T-helper 2 cell treated with Interferon-gamma antibody and Interleukin-4, amounts not matched to agents 5 μg/mL and 100 μg/mL, for 36 hours (primary cell): Measurements from ENCODE around the gene CLBA1.
"Not testable (repeated sequence)": the region's sequence is repeated elsewhere in the genome, so short reads cannot be mapped to it uniquely, and the experiment has no call there.

Source experiments
- DNase-seq: peaks from one replicate; pipeline ENCODE4 v3.0.0; 2021; ENCODE audit warnings: low spot score
- H3K27ac Mint-ChIP-seq: one replicate; pipeline ENCODE4 v1.8.0; 2021; ENCODE audit warnings: mild to moderate bottlenecking, mixed read lengths
- H3K27me3 Mint-ChIP-seq: one replicate; pipeline ENCODE4 v1.8.0; 2021; ENCODE audit warnings: low read depth, mixed read lengths
- H3K36me3 Mint-ChIP-seq: one replicate; pipeline ENCODE4 v1.8.0; 2021; ENCODE audit warnings: low read depth, mixed read lengths
- H3K4me1 Mint-ChIP-seq: one replicate; pipeline ENCODE4 v1.8.0; 2021; ENCODE audit warnings: low read depth, mixed read lengths
- H3K4me3 Mint-ChIP-seq: one replicate; pipeline ENCODE4 v1.8.0; 2022; ENCODE audit warnings: mild to moderate bottlenecking, moderate library complexity, mixed read lengths
- H3K9me3 Mint-ChIP-seq: one replicate; pipeline ENCODE4 v1.8.0; 2021; ENCODE audit warnings: mixed read lengths

CLBA1 gene

DNA sequence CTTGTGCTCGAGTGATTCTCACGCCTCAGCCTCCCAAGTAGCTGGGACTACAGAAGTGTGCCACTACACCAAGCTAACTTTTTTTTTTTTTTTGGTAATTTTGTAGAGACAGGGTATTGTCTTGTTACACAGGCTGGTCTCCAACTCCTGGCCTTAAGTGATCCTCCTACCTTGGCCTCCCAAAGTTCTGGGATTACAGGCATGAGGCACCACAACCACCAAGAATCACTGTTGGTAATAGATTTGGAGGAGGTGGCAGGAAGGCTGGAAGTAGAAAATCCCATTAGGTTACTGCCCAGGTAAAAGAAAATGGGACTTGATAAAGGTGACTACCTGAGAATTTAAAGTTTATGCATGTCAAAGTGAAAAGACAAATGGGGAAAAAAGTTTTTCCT lies 36.7 kb downstream of the CLBA1 start:
- Mint-ChIP-seq H3K4me1 (peaks cover 54% of the 10 kb centered on the region), H3K36me3 (peaks cover 37% of the 10 kb centered on the region), H3K27ac (peak overlapping the region; percentile 83), H3K9me3 (no peaks in the 10 kb centered on the region), H3K27me3 (no peaks in the 10 kb centered on the region), H3K4me3 (peak overlapping the region; percentile 97)
- no peak for DNase-seq

- Mint-ChIP-seq H3K27ac (no peak overlapping the region), H3K27me3 (no peaks in the 10 kb centered on the region), H3K36me3 (peaks cover 36% of the 10 kb centered on the region), H3K4me3 (no peak overlapping the region), H3K4me1 (peaks cover 50% of the 10 kb centered on the region), H3K9me3 (no peaks in the 10 kb centered on the region)
- no peak for DNase-seq
Observed at GRCh38 chr14:105023144-105023543, 37.6 kb downstream of the CLBA1 start.

DNA sequence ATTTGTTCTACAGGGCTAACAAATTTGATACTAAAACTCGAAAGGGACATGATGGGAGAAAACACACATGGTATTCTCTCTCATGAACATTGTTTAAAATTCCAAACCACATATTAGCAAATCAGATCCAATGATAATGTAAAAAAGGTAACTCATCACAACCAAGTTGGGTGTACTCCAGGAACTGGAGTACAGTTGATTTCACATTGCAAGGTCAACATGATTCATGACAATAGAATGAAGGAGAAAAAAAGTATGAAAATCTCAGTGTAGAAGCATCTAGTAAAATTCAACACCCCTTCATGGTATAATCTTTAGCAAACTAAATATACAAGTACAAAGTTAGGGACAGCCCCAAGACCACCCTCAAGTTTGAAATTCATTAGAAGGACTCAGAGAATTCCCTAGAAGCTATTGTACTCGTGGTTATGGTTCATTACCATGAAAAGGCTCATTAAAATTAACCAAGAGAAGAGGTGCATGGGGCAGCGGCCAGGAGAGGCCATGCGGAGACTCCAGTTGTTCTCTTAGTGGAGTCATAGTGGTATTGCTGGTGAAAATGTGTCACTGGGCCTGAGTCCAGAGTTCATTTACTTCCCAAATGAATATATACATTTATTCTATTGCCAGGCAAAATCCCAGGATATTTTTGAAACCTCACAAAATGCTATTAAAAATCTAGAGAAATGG lies 38.3 kb downstream of the CLBA1 start:
- H3K4me3 Mint-ChIP-seq = no peak overlapping the region
- H3K9me3 Mint-ChIP-seq = no peaks in the 10 kb centered on the region
- no peak overlapping the region for H3K27ac Mint-ChIP-seq

GRCh38 chr14:105025429-105025828 lies 39.8 kb downstream of the CLBA1 start:
- Mint-ChIP-seq H3K27ac (peak overlapping the region; percentile 89), H3K9me3 (no peaks in the 10 kb centered on the region), H3K4me3 (no peak overlapping the region), H3K36me3 (peaks cover 17% of the 10 kb centered on the region), H3K27me3 (no peaks in the 10 kb centered on the region), H3K4me1 (peaks cover 38% of the 10 kb centered on the region)
- DNase-seq = no peak

More for the DNA sequence above, 38.3 kb downstream of the CLBA1 start:
- Mint-ChIP-seq H3K27me3 (no peaks in the 10 kb centered on the region), H3K36me3 (peaks cover 30% of the 10 kb centered on the region), H3K4me1 (peaks cover 46% of the 10 kb centered on the region)
- no peak for DNase-seq

GRCh38 chr14:105026033-105026785 lies 40.6 kb downstream of the CLBA1 start:
- Mint-ChIP-seq H3K36me3 (peaks cover 17% of the 10 kb centered on the region), H3K4me3 (peak overlapping the region; percentile 63), H3K9me3 (no peaks in the 10 kb centered on the region), H3K27me3 (no peaks in the 10 kb centered on the region), H3K4me1 (peaks cover 38% of the 10 kb centered on the region), H3K27ac (peak overlapping the region; percentile 89)
- DNase-seq = peak; percentile 50

- no peaks in the 10 kb centered on the region for H3K9me3 Mint-ChIP-seq
- H3K4me1 Mint-ChIP-seq = peaks cover 33% of the 10 kb centered on the region
- peak overlapping the region; percentile 68 for H3K27ac Mint-ChIP-seq
- H3K27me3 Mint-ChIP-seq = no peaks in the 10 kb centered on the region
- H3K4me3 Mint-ChIP-seq = no peak overlapping the region
- DNase-seq = no peak
- H3K36me3 Mint-ChIP-seq = peaks cover 13% of the 10 kb centered on the region
Observed at GRCh38 chr14:105026802-105027563, 41.4 kb downstream of the CLBA1 start.

DNA sequence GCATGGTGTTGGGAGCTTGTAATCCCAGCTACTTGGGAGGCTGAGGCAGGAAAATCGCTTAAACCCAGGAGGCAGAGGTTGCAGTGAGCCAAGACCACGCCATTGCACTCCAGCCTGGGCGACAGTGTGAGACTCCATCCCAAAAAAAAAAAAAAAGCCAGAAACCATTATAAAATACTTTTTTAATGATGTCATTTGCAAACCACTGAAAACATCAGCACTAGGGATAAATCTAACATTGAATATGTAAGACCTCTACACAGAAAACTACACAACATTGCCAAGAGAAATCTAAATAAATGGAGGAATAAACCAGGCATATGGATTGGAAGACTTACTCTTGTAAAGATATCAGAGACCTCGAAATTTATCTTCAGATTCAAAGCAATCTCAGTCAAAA lies 42.1 kb downstream of the CLBA1 start:
- not testable (repeated sequence) for H3K27ac Mint-ChIP-seq, DNase-seq, H3K4me3 Mint-ChIP-seq, H3K9me3 Mint-ChIP-seq, H3K27me3 Mint-ChIP-seq
- peaks cover 13% of the 10 kb centered on the region for H3K36me3 Mint-ChIP-seq
- H3K4me1 Mint-ChIP-seq = peaks cover 31% of the 10 kb centered on the region

DNA sequence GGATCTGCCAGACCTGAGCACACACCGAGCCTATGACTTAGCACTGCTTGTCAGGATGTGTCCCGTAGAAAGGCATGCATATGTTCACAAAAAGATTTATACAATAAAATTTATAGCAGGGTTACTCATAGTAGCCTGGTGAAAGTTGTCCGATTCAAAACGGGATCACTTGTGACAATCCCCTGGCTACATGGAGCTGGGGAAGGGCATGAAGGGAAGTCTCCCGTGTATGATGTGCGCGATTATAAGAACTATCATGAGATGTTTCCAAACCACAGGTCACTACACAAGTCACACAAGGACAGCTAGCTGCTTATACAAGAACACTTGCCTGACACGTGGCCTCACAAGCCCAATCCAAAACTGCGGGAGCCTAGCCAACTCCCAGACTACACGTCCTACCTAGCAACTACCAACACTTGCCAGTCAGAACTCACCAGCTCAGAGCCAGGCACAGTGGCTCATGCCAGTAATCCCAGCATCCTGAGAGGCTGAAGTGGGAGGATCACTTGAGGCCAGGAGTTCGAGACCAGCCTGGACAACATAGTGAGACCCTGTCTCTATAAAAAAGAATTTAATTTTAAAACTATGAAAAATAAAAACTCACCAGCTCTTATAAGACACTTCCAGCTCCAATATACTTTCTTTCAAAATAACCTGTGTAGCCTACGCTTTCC lies 42.8 kb downstream of the CLBA1 start:
- DNase-seq = no peak
- Mint-ChIP-seq H3K9me3 (no peaks in the 10 kb centered on the region), H3K27me3 (no peaks in the 10 kb centered on the region), H3K4me1 (peaks cover 27% of the 10 kb centered on the region), H3K27ac (no peak overlapping the region), H3K4me3 (no peak overlapping the region), H3K36me3 (peaks cover 13% of the 10 kb centered on the region)

DNA sequence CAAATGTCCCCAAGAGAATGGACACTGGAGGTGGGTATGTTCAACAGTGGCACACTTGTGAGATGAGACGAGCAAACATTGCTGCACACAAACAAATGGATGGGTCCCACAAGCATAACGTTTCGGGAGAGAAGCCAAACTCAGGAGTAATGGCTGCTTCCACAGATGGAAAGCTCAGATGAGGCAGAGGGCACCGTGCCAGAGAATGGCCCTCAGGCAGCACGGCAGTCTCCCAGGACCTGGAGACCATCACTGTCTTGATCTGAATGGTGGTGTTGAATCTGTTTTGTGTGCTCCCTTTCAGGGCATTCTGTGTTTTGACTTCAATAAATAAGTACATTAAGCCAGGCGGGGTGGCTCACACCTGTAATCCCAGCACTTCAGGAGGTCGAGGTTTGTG lies 43.8 kb downstream of the CLBA1 start:
- peaks cover 22% of the 10 kb centered on the region for H3K4me1 Mint-ChIP-seq
- H3K4me3 Mint-ChIP-seq = no peak overlapping the region
- no peak for DNase-seq
- H3K9me3 Mint-ChIP-seq = no peaks in the 10 kb centered on the region
- no peaks in the 10 kb centered on the region for H3K27me3 Mint-ChIP-seq
- H3K36me3 Mint-ChIP-seq = peaks cover 15% of the 10 kb centered on the region
- no peak overlapping the region for H3K27ac Mint-ChIP-seq

DNA sequence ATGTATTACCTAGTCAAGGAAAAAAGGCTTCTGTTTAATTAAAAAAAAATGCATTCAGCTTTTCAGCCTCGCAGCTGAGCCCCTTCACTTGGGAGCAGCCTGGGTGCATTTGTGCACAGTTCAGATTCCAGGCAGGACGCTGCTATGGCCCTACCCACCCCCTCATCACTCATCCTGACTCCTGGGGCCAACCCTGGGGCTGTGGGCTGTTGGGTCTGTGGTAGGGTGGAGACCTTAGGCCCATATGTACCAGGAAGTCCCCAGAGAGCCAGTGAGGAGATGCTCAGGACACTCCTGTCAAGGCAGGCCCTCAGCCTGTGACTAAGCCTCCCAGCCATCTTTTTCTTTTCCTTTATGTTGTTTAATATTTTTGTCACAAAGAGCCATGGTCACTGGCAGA lies 44.6 kb downstream of the CLBA1 start:
- Mint-ChIP-seq H3K27me3 (peaks cover 3% of the 10 kb centered on the region), H3K4me1 (peaks cover 18% of the 10 kb centered on the region), H3K4me3 (no peak overlapping the region), H3K36me3 (peaks cover 15% of the 10 kb centered on the region), H3K9me3 (no peaks in the 10 kb centered on the region), H3K27ac (no peak overlapping the region)
- no peak for DNase-seq

- H3K9me3 Mint-ChIP-seq = no peaks in the 10 kb centered on the region
- H3K4me1 Mint-ChIP-seq = peaks cover 12% of the 10 kb centered on the region
- no peak overlapping the region for H3K27ac Mint-ChIP-seq
- no peak for DNase-seq
- no peak overlapping the region for H3K4me3 Mint-ChIP-seq
- H3K27me3 Mint-ChIP-seq = peaks cover 3% of the 10 kb centered on the region
- H3K36me3 Mint-ChIP-seq = peaks cover 15% of the 10 kb centered on the region
Observed at GRCh38 chr14:105030836-105031396, 45.3 kb downstream of the CLBA1 start.

- not testable (repeated sequence) for H3K4me1 Mint-ChIP-seq, H3K4me3 Mint-ChIP-seq, H3K27me3 Mint-ChIP-seq, H3K36me3 Mint-ChIP-seq, H3K9me3 Mint-ChIP-seq, DNase-seq, H3K27ac Mint-ChIP-seq
Observed at GRCh38 chr14:105032451-105032901, 46.9 kb downstream of the CLBA1 start.

DNA sequence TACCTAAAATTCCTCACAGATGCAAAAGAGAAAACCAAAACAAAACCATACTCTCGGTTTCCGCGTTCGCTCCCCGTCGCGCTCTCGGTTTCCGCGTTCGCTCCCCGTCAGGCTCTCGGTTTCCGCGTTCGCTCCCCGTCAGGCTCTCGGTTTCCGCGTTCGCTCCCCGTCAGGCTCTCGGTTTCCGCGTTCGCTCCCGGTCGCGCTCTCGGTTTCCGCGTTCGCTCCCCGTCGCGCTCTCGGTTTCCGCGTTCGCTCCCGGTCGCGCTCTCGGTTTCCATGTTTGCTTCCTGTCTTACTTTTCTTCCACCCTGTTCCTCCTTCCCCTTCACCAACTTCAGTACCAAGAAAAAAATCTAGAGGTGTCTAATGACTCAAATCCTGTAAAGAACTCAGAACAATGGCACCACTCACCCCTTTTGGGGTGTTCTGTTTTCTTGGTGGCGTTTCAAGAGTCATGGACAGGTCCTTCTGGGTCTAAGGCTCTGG lies 47.9 kb downstream of the CLBA1 start:
- not testable (repeated sequence) for H3K36me3 Mint-ChIP-seq, H3K4me1 Mint-ChIP-seq, H3K27me3 Mint-ChIP-seq, H3K9me3 Mint-ChIP-seq, DNase-seq
- Mint-ChIP-seq H3K27ac (peak overlapping the region; percentile 59), H3K4me3 (peak overlapping the region; percentile 72)
